HG03439 (cell line): ENCODE measurements around the gene BICRA.
"Not testable (repeated sequence)": the region's sequence is repeated elsewhere in the genome, so short reads cannot be mapped to it uniquely, and the experiment has no call there.

ENCODE experiments used
- ATAC-seq: cut with Tn5 transposase; IDR thresholded peaks from one replicate; pipeline ENCODE4 v1.9.1; 2021; ENCODE audit warnings: mild to moderate bottlenecking, moderate library complexity; ENCODE audit not compliant: unreplicated experiment

The BICRA gene

GRCh38 chr19:47626238-47626637 lies 17.3 kb downstream of the BICRA start:
- ATAC-seq, result no peak

GRCh38 chr19:47628078-47628771 lies 19.3 kb downstream of the BICRA start:
- ATAC-seq, result no peak

DNA sequence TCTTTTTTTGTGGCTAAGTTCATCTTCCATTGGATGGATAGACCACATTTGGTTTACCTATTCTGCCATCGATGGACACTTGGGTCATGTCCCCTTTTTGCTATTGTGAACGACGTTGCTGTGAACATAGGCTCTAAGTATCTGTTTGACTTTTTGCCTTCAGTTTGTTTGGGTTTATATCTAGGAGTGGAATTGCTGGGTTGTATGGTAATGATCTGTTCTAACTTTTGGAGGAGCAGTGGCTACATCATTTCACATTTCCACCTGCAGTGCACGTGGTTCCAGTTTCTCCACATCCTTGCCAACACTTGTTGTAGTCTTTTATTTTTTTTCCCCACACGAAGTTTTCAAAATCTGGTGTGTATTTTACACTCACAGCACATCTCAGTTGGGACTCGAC lies 21.7 kb downstream of the BICRA start:
- no peak for ATAC-seq

DNA sequence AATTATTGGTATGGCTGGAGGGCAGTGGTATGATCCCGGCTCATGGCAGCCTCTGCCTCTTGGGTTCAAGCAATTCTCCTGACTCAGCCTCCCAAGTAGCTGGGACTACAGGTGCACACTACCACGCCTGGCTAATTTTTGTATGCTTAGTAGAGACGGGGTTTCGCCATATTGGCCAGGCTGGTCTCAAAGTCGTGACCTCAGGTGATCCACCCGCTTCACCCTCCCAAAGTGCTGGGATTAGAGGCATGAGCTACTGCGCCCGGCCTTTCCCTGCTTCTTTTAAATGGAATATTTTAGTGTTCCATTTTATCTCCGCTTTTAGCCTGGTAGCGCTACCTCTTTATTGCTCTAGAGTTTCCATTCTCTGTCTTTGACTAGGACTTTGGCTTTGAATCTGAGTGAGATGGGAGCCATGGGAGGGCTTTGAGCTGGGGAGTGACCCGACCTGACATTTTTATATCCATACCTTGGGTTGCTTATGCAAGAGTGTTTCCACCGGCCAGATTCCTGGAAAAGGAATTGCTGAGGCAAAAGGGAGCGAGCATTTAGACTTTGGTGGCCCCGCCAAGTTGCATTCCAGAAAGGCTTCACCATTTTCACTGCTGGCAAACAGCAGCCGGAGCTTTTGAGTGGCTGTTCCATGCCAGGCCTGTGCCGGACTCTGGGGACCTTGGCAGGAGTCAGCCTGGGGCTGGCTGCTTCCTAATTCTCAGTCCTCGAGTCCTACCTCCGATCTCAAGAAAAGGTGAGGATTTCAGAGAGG lies 22.9 kb downstream of the BICRA start:
- ATAC-seq, result no peak

DNA sequence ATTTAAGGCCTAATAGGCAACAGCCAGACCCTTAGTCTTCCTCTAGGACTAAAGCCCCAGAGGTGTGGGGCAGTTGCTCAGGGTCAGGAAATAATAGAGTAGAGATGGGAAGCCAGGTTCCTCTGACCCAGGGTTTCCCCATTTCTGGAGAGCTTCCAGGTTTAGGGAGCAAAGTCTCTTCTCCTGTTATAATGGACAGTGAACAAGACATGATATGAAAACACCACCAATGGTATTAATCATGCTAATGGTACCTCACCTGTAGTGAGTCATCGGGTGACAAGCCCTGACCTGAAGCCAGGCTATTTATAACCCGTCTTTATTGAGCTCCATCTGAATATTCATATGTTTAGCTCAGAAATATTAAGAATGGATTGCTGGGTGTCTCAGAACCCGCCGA lies 24.6 kb downstream of the BICRA start:
- no peak for ATAC-seq

DNA sequence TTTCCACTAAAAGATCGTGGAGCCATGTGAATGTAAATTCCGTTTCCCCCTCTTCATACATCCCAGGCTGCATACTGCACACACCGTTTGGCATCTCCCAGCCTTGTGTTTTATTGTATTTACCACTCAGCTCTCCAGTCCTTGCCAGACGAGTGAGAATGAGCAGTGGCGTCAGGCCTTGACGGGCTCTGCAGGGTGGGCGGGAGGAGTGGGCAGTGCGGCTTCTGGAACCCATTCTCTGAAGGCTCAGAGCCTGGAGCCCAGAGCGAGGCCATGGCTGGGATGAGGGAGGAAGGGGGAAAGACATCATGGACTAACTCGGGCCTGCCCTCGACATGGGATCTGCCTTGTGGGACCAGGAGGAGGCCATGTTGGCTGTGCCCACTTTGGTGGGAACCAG lies 25.1 kb downstream of the BICRA start:
- ATAC-seq, result no peak

- not testable (repeated sequence) for ATAC-seq
Observed at GRCh38 chr19:47635152-47635754, 26.3 kb downstream of the BICRA start.

- ATAC-seq, result no peak
Observed at GRCh38 chr19:47637550-47637949, 28.6 kb downstream of the BICRA start.

GRCh38 chr19:47641891-47642485 lies 33.1 kb downstream of the BICRA start:
- ATAC-seq, result no peak

DNA sequence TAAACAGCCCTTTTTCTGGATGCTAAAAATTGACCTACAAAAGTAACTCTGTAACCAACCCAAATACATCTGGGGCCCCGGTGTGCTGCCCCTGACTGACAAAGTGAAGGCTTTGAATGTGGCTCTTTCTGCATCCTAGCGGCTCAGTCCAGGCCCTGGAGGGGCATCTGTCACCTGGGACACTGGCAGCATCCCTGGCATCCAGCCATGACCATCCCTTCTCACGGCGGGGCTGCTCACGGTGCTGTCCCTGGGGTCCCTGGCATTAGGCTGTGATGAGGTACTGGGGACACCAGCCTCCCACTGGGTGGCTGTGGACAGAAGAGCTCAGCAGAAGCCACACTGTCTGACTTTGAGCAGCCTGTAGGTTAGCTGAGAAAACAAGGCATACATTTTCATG lies 34.3 kb downstream of the BICRA start:
- no peak for ATAC-seq

GRCh38 chr19:47644199-47644598 lies 35.3 kb downstream of the BICRA start:
- ATAC-seq, result no peak

DNA sequence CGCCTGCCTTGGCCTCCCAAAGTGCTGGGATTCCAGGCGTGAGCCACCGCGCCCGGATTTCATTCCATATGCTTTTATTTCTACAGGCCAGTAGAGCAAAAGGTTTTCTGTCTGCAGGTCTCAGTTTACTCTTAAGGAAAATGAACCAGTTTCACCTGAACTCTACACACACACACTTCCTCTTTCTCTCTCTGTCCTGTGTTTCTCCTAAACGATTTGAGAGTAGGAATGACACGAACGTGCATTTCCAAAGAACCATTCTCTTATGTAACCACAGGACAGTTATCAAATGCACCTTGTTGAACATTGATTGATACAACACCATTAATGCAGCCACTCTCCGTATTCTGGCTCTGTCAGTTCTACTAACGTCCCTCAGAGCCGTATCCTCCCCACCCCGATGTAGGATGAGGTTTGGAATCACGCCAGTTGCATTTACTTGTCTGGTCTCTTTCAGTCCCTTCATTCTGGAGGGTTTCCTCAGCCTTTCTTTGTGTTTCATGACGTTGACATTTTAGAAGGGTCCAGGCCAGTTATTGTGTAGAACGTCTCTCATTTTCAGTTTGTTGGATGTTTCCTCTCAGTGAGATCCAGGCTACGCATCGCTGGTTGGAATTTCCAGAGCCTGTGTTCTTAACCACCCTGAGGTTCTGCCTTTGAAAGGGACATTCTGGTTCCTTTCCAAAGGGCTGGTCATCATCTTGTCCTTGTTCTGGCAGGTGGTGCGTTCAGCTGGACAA lies 36.0 kb downstream of the BICRA start:
- no peak for ATAC-seq

DNA sequence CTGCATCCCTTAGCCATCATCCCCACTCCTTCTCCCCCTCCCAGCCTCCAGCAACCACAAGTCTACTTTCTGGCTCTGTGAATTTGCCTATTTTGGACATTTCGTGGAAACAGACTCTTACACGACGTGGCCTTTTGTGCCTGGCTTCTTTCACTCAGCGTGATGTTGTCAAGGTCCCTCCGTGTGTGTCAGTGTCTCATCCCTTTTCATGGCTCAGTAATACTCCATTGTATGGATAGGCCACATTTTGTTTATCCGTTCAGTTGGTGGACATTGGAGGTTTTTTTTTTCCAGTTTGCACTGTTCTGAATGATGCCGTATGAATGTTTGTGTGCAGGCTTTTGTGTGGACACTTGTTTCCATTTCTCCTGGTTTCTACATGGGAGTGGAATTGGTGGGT lies 38.0 kb downstream of the BICRA start:
- no peak for ATAC-seq

- no peak for ATAC-seq
Observed at GRCh38 chr19:47649588-47649987, 40.7 kb downstream of the BICRA start.

GRCh38 chr19:47650700-47651099 lies 41.8 kb downstream of the BICRA start:
- no peak for ATAC-seq

- ATAC-seq, result no peak
Observed at GRCh38 chr19:47651132-47651531, 42.2 kb downstream of the BICRA start.

DNA sequence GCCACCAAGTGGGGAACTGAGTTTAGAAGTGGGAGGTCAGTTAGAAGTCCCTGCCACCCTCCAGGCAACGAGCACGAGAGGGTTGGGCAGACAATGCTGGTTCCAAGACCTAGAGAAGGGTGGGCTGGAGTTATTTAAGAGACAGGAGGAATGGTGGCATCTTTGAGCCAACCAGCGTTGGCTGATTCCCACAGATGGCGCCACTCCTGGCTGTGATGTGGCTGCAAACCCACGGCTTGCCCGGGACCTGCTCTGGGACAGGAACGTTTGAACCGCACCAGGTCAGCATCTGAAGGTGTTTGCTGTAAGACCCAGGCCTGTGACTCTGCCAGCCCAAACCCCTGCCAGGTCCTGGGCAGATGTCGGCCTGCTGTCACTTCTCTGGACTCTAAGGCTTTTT lies 42.8 kb downstream of the BICRA start:
- no peak for ATAC-seq

GRCh38 chr19:47652285-47652684 lies 43.4 kb downstream of the BICRA start:
- no peak for ATAC-seq

GRCh38 chr19:47653856-47654255 lies 44.9 kb downstream of the BICRA start:
- no peak for ATAC-seq

GRCh38 chr19:47657719-47658118 lies 48.8 kb downstream of the BICRA start:
- ATAC-seq, result no peak
